GM19240 (cell line): ENCODE data around the gene SMPD1.
"Not testable (repeated sequence)": the region's sequence is repeated elsewhere in the genome, so short reads cannot be mapped to it uniquely, and the experiment has no call there.

Source experiments
- DNase-seq: peaks from one replicate; pipeline ENCODE4 v3.0.0; 2011; ENCODE audit warnings: low spot score; ENCODE audit not compliant: insufficient read length

Gene SMPD1

DNA sequence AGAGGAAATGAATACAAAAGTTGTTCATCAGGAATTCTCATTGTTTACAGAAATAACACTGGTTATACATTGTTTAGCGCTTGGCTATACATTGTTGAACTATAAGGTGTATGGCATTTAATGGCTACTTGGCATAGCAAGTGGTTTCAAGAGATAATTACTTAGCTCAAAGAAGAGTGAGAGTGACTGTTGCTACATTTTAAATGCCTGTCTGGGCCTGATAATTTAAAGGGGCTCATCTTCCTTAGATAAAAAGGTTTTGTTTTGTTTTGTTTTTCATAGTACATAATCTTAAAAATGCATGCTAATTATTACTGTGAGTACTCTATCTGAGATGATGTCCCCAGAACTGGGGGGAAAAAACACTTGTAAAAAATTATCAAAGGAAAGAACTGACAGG is 1.5 kb upstream of the SMPD1 start:
- DNase-seq: no peak

DNA sequence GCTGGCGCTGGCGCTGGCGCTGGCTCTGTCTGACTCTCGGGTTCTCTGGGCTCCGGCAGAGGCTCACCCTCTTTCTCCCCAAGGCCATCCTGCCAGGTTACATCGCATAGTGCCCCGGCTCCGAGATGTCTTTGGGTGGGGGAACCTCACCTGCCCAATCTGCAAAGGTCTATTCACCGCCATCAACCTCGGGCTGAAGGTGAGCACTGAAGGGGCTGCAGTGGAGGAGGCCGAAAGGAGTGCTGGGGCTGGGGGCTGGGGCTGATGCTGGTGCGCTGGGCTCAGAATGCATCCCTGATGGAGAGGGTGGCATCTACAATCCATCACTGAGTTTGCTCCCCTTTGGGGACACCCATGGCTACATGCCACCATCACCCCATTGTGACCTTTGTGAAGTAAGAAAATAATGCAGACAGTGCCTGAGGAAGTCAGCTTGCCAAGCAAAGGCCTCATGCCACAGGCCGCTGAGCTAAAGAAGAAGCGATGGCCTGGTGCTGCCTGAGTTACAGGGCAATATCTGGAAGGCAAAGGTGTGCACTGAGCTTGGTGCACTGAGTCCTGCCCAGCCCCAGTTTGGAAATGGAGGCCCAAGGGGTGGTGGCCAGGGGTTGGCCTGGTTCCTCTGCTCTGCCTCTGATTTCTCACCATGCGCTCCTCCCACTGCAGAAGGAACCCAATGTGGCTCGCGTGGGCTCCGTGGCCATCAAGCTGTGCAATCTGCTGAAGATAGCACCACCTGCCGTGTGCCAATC is 620 bp downstream of the SMPD1 start:
- DNase-seq: no peak

DNA sequence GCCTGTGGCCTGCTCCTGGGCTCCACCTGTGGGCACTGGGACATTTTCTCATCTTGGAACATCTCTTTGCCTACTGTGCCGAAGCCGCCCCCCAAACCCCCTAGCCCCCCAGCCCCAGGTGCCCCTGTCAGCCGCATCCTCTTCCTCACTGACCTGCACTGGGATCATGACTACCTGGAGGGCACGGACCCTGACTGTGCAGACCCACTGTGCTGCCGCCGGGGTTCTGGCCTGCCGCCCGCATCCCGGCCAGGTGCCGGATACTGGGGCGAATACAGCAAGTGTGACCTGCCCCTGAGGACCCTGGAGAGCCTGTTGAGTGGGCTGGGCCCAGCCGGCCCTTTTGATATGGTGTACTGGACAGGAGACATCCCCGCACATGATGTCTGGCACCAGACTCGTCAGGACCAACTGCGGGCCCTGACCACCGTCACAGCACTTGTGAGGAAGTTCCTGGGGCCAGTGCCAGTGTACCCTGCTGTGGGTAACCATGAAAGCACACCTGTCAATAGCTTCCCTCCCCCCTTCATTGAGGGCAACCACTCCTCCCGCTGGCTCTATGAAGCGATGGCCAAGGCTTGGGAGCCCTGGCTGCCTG is 1.4 kb downstream of the SMPD1 start:
- no peak for DNase-seq

DNA sequence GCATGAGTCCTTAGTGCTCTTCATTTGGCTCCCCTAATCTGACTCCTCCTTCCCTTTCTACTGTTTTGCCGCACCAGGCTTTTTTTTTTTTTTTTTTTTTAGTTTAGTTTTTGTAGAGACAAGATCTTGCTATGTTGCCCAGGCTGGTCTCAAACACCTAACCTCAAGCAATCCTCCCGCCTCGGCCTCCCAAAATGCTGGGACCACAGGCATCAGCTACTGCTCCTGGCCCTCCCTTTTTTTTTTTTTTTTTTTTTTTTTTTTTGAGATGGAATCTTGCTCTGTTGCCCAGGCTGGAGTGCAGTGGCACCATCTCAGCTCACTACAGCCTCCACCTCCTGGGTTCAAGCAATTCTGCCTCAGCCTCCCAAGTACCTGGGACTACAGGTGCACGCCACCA is 2.0 kb downstream of the SMPD1 start:
- not testable (repeated sequence) for DNase-seq

DNA sequence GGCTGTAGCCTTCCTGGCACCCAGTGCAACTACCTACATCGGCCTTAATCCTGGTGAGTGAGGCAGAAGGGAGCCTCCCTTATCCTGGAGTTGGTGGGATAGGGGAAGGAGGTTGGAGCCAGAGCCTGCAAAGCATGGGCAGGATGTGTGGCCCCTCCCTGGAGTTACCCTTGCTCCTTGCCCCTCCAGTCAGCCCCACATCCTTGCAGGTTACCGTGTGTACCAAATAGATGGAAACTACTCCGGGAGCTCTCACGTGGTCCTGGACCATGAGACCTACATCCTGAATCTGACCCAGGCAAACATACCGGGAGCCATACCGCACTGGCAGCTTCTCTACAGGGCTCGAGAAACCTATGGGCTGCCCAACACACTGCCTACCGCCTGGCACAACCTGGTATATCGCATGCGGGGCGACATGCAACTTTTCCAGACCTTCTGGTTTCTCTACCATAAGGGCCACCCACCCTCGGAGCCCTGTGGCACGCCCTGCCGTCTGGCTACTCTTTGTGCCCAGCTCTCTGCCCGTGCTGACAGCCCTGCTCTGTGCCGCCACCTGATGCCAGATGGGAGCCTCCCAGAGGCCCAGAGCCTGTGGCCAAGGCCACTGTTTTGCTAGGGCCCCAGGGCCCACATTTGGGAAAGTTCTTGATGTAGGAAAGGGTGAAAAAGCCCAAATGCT is 3.9 kb downstream of the SMPD1 start:
- no peak for DNase-seq

DNA sequence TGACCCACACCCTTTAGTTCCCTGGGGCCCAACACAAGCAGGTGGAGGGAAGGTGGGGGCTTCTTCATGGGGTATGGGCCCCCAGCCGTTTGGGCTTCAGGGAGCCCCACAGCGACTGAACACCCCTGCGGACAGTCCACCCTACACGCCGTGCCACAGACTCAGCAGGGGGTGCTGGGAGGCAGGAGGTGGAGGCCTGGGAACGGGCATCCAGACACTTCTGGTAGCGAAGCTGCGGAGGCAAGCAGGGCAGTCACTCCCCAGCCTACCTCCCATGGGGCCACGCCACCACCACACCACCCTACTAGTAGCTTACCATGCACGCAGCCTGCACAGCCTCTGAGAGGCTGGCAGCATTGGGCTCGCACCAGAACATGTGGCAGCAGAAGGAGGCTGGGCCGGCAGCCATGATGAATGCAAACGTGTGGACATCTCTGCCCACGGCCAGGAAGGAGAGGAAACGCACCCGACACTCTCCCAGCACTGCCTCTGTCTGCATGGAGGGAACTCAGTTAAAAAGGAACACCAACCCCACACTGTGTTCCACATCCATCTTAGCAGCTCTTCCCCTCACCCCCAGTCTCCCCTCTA is 5.3 kb downstream of the SMPD1 start:
- DNase-seq: no peak

DNA sequence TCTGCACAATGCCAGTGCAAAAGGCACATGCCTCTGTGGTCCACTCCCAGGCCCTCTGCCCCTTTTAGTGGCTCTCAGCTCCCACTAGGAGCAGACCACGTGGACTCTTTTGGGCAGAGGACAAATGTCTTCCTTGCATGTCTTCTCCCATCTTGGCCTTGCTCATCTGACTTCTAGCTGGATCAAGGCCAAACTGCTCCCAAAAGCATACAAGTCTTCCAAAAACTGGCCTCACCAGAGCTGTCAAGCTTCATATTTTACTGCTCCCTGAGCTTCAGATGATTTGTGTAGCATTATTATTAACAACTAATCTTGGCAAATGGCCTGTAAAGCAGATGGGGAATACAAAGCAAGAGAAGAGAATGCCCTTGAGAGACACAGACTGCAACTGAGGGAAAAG is 6.9 kb downstream of the SMPD1 start:
- no peak for DNase-seq

DNA sequence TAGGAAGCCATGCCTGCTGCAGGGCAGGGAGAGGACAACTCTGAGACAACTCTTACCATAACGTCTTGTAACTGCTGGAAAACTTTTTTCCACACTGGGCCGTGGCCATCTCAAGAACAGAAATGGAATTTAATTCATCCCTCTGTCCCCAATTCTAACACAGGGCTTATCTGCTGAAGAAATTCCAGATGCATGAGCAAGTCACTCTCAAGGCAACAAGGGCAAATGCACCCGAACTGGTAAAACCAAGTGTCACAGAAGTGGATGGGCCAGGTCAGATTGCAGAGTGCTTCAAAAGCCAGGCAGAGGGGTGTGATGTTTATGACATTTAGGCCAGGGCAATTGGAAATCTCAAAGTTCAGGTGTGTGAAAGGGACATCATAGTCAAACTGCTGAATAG is 7.4 kb downstream of the SMPD1 start:
- no peak for DNase-seq

DNA sequence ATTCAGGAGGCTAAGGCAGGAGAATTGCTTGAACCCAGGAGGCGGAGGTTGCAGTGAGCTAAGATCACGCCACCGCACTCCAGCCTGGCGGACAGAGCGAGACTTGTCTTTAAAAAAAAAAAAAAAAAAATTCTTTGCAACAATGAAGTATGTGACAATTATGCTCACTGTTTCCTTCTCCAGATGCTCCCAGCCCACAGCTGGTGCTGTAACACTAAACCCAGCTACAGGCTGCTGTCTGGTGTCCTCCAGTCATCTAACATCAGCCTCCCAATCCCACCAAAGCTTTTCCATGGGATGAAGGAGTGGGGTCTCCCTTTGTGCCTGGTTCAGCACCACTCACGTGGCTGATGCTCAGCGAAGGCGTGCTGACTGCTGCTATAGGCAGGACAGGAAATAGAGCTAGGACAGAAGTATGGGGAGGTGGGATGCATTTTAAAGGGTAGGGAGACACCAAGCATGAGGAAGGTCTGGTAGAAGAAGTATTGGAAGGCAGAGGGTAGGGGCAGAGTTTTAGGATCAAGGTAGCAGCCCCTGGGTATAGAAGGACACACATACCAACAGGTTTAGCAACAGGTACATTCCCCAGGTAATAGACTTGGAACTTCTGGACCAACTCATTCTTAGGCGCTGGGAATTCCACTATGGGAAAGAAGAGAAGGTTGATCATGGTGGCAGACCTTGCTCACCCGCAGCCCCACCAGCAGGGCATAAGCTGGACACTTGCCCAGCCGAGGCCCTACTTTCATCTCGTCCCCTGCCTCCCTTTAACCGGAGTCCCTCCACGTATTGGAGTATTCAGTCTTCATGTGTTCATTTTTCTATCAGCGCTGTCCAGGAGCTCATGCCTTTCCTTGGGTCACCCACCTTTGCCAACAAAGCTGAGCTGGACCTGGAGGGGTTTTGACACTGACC is 10.4 kb downstream of the SMPD1 start:
- no peak for DNase-seq

DNA sequence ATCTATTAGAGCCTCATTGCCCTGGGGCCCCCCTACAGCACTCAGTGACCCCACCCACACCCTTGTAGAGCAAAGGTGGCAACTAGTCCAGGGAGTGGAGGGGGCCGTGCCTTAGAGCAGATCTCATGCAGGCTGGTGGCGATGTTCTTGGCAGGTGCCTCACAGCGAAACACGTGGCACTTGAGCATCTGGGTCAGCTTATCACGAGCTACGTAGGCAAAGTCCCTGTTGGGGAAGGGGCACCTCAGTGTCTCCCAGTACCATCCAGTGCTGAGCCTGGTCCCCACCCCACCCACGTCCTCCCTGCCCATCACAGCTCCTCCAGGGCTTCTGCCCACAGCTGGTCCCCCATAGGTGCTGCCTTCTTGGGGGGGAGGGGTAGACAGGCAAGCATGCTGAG is 11.2 kb downstream of the SMPD1 start:
- DNase-seq: no peak

DNA sequence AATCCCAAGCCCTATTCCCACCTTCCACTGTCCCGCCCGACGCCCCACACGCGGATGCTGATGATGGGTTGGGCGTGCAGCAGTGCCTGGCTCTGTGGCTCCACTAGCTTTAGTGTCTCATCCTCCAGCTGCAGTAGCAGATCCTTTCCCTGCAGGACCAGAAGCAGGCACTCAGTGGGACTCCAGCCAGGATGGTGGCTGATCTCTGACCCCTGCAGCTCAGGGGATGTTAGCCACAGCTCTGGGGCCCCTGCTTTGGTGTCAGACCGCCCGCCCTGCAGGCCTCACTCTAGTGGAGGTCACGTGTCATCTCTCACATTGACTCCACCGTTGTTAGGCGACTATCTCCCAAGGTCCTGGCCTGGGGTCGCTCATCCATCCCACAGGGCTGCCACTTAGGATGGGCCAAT is 11.8 kb downstream of the SMPD1 start:
- DNase-seq: no peak

DNA sequence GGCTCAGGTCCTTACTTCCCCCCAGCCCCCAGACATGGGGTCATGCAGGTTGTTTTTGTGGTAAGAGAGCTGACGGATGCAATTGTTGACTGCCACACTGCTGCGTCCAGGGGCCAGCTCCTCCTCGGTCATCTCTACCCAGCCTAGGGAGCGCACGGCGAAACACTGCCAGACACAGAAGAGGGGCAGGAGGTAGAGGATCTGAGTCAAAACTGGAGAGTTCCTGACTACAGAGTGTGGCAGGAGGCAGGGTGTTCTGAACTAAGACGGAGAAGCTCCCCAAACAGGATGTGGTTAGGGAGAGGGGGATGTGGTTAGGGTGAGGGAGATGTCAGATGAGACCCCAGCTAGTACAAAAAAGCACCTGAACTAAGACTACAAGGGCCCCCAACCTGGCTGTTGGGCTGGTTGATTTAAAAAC is 12.3 kb downstream of the SMPD1 start:
- DNase-seq: peak; percentile 72

DNA sequence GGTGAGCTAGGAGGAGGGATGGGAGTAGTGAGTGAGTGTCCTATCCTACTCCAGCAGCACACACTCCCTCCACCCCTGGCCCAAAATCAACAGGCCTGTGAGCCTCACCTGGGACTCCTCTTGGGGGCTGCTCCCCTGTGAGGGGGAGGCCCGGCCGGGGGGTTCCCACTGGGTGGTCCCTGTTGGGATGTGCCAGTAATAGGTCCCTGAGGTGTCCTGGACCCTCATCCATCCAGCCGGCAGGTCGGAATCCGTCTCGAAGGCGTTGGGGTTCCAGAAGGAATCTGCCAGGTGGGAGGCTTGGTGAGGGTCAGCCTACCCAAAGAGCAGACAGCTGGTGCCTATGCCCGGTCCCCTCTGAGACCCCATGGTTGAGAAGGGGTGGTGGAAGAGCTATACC is 13.3 kb downstream of the SMPD1 start:
- no peak for DNase-seq

DNA sequence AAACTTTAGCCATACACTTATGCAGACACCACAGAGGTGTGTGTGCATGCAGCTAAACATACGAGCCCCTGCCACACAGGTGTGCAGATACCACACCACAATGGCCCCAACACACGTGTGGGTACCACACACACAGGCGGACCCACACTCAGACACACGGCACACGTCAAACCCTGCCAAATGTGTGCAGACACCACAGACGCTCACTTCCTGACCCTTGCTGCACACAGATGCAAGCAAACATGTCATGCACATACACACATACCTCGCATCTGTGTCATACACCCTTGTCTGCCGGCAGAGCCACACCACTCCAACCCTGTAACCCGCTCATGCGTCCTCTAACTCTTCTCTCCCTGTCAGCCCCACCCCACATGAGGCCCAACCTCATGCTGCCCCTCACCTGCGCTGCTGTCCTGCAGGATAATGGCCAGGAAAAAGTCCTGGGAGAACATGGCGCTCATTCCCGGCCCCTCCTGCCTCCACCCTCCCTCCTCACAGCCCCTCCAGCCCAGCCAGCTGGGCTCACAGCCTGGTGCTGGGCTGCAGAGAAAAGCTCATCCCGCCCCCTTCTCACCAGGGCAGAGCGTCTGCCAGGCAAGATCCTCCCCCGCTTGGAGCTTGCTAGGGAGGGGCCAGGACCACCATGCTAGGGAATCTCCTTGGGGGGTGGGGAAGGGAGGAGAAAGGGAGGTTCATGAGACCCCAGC is 14.2 kb downstream of the SMPD1 start:
- no peak for DNase-seq

DNA sequence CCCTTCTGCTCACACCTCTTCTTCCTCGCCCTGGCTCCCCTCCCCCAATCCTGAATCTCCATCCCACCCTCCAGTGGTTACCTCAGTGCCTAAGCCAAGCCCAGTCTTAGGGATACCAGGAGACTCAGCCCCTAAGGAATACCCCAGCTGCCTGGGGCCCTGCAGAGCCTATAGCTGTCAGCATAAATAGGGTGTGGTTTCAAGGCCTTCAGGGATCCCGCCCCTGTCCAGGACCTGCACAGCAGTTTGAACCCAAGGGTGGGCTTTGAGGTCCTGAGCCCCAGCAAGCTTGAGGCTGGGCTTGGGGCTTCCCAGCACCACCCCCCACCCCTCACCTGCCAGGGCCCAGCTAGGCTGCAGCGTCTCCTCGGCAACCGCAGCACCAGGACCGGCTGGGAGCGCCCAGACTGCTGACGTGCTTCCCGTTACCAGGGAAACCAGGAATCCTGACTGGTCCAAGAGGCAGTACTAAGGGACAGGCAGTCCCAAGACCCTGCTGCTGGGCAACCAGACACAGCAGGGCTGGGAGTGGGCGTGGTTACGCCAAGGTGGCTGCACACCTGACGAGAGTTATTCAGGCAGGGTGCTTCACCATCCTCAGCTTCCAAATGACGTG is 14.9 kb downstream of the SMPD1 start:
- no peak for DNase-seq

DNA sequence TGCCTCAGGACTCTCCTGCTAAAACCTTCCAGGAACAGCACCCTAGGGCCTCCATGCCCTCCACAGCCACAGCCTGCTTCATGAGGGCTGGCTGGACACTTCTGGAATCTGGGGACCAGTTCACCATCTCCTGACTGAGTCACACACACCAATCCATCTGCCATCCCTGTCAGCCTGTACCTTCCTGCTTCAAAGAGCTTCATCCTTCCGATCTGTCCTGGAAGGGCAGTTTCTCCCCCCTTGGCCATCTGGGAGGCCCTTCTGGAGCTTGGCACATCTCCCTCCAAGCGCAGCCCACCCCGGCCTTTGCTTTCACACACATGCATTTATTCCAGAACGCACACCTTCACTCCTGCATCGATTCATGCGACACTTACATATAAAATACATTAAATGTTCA is 15.6 kb downstream of the SMPD1 start:
- no peak for DNase-seq

DNA sequence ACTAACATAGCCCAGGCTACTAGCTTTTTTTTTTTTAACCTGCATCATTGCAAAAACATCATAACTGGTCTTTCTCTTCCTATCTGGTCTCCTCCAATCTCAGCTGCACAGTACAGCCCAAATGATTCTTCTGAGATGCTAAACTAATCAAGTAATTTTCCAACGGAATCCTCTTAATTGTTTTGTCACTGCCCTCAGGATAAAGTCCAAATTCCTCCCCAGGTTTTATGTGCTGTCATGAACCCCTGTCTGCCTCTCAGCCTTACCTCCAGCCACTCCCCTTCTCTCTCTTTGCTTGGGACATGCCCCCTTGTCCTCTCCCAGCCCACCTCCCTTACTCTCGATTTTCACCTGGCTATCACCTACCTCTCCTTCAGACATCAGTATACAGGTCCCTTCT is 16.1 kb downstream of the SMPD1 start:
- no peak for DNase-seq

DNA sequence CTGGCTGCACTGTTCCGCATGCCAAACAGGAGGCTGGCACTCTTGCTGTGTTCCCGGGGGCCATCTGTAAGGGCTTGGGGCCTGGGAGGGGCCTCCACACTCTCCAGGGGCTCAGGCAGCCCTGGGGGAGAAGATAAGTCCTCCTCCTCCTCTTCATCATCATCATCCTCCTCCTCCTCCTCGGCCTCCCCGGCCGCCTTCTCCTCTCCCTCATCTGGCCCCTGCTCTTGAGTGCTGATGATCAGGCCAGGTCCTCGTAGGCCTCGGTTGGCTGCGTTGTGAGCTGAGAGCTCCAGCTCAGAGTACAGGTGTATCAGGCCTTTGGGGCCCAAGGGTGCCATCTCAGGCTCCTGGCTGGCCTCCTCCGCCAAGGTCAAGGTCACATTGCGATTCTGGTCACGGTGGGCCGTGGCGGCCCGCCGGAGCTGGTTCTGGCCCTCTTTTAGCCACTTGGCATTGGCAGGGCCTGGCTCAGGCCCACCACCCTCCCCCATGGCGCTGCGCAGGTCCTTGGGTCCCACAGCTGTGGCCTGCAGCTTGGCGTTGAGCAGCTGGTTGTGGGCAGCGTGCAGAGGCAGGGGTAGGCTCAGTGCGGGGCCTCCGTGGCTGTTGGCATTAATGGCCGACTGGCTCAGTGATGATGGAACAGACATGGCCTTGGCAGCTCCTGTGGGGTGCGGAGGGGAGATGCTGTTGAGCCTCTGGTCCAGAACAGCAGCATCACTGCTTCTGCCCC is 20.6 kb downstream of the SMPD1 start:
- no peak for DNase-seq

DNA sequence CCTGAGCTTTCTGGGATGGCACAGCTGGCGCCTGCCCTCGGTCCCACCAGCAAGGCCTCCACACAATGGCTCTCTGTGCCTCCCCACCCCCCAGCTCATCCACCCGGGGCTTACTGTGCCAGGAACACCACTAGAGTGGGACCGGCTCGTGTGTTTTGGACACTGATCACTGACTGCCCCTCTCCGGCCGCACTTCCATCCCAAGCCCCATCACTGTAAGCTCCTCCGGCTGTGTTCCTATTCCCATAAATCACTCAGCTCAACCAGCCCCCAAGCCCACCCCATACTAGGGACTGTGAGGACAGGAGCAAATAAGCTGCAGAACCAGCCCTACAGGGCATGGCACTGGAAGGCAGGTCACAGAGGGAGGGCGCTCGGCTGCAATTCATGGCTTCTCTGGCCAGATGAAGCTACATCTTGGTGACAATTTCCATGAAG is 21.3 kb downstream of the SMPD1 start:
- DNase-seq: no peak
